ENCODE measurements around the gene NBEA. TPM values are rescaled to one million over a fixed set of nuclear protein-coding genes. Genes with fewer than 3 reads are reported as not detected.

NBEA gene
- polyA plus RNA-seq, 3 donors from 2014 or later = 0.07 to 0.41 (median 0.31) TPM

GRCh38 chr13:35703061-35703460 is 761.0 kb downstream of the NBEA start:
- DNase-seq = no peak
- Mint-ChIP-seq H3K27me3 (ENCODE audit: low read depth in 3 of 3) (peaks cover 4 to 5% (median 4%) of the 10 kb centered on the region in 3 donors), H3K4me1 (no peaks in the 10 kb centered on the region), H3K4me3 (no peak overlapping the region), H3K9me3 (peaks cover 0 to 1% (median 0%) of the 10 kb centered on the region in 6 donors), H3K27ac (no peak overlapping the region), H3K36me3 (no peaks in the 10 kb centered on the region)

GRCh38 chr13:35704331-35704730 is 762.3 kb downstream of the NBEA start:
- Mint-ChIP-seq H3K9me3 (peaks cover 0 to 5% (median 0%) of the 10 kb centered on the region in 6 donors), H3K27ac (no peak overlapping the region), H3K27me3 (ENCODE audit: low read depth in 3 of 3) (peaks cover 2 to 5% (median 4%) of the 10 kb centered on the region in 3 donors), H3K4me1 (no peaks in the 10 kb centered on the region), H3K4me3 (no peak overlapping the region), H3K36me3 (no peaks in the 10 kb centered on the region)
- DNase-seq = no peak

GRCh38 chr13:35706281-35706680 is 764.2 kb downstream of the NBEA start:
- peaks cover 2 to 7% (median 4%) of the 10 kb centered on the region in 3 donors for H3K27me3 Mint-ChIP-seq (ENCODE audit: low read depth in 3 of 3)
- DNase-seq = no peak
- H3K4me1 Mint-ChIP-seq = peaks cover 0 to 3% of the 10 kb centered on the region in 2 donors
- H3K4me3 Mint-ChIP-seq = no peak overlapping the region
- H3K27ac Mint-ChIP-seq = no peak overlapping the region
- H3K9me3 Mint-ChIP-seq = peaks cover 0 to 5% (median 0%) of the 10 kb centered on the region in 6 donors
- H3K36me3 Mint-ChIP-seq = no peaks in the 10 kb centered on the region

- Mint-ChIP-seq H3K4me3 (no peak overlapping the region), H3K27me3 (ENCODE audit: low read depth in 3 of 3) (peaks cover 2 to 7% (median 4%) of the 10 kb centered on the region in 3 donors), H3K4me1 (peaks cover 0 to 3% of the 10 kb centered on the region in 2 donors), H3K27ac (no peak overlapping the region), H3K9me3 (peaks cover 0 to 5% (median 0%) of the 10 kb centered on the region in 6 donors), H3K36me3 (no peaks in the 10 kb centered on the region)
- no peak for DNase-seq
These were observed 764.7 kb downstream of the NBEA start for GRCh38 chr13:35706721-35707120.

GRCh38 chr13:35711909-35712308 is 769.8 kb downstream of the NBEA start:
- H3K4me1 Mint-ChIP-seq = peaks cover 0 to 3% of the 10 kb centered on the region in 2 donors
- no peak overlapping the region for H3K4me3 Mint-ChIP-seq
- H3K36me3 Mint-ChIP-seq = no peaks in the 10 kb centered on the region
- peaks cover 0 to 3% (median 2%) of the 10 kb centered on the region in 3 donors for H3K27me3 Mint-ChIP-seq (ENCODE audit: low read depth in 3 of 3)
- no peak overlapping the region for H3K27ac Mint-ChIP-seq
- H3K9me3 Mint-ChIP-seq = peaks cover 0 to 5% (median 0%) of the 10 kb centered on the region in 6 donors
- DNase-seq = no peak

GRCh38 chr13:35712907-35713761 is 771.1 kb downstream of the NBEA start:
- Mint-ChIP-seq H3K4me3 (no peak overlapping the region), H3K9me3 (peaks cover 0 to 3% (median 0%) of the 10 kb centered on the region in 6 donors), H3K27me3 (ENCODE audit: low read depth in 3 of 3) (peaks cover 0 to 3% (median 2%) of the 10 kb centered on the region in 3 donors), H3K4me1 (peaks cover 0 to 3% of the 10 kb centered on the region in 2 donors), H3K27ac (no peak overlapping the region), H3K36me3 (no peaks in the 10 kb centered on the region)
- no peak for DNase-seq

GRCh38 chr13:35714121-35714520 is 772.1 kb downstream of the NBEA start:
- H3K9me3 Mint-ChIP-seq = no peaks in the 10 kb centered on the region
- H3K4me3 Mint-ChIP-seq = no peak overlapping the region
- H3K4me1 Mint-ChIP-seq = peaks cover 0 to 3% of the 10 kb centered on the region in 2 donors
- no peak for DNase-seq
- no peak overlapping the region for H3K27ac Mint-ChIP-seq
- peaks cover 0 to 3% (median 2%) of the 10 kb centered on the region in 3 donors for H3K27me3 Mint-ChIP-seq (ENCODE audit: low read depth in 3 of 3)
- H3K36me3 Mint-ChIP-seq = no peaks in the 10 kb centered on the region

GRCh38 chr13:35714588-35715377 is 772.7 kb downstream of the NBEA start:
- Mint-ChIP-seq H3K9me3 (no peaks in the 10 kb centered on the region), H3K36me3 (no peaks in the 10 kb centered on the region), H3K4me3 (no peak overlapping the region), H3K4me1 (peaks cover 0 to 2% of the 10 kb centered on the region in 2 donors), H3K27me3 (ENCODE audit: low read depth in 3 of 3) (peaks cover 0 to 3% (median 2%) of the 10 kb centered on the region in 3 donors), H3K27ac (no peak overlapping the region)
- DNase-seq = no peak

GRCh38 chr13:35716186-35716585 is 774.1 kb downstream of the NBEA start:
- H3K27me3 Mint-ChIP-seq (ENCODE audit: low read depth in 3 of 3) = peaks cover 0 to 6% (median 2%) of the 10 kb centered on the region in 3 donors
- DNase-seq = no peak
- H3K27ac Mint-ChIP-seq = no peak overlapping the region
- H3K9me3 Mint-ChIP-seq = no peaks in the 10 kb centered on the region
- no peaks in the 10 kb centered on the region for H3K36me3 Mint-ChIP-seq
- H3K4me3 Mint-ChIP-seq = no peak overlapping the region
- peaks cover 9% of the 10 kb centered on the region in 2 donors for H3K4me1 Mint-ChIP-seq

GRCh38 chr13:35716729-35717128 is 774.7 kb downstream of the NBEA start:
- Mint-ChIP-seq H3K4me3 (no peak overlapping the region), H3K27ac (no peak overlapping the region), H3K27me3 (ENCODE audit: low read depth in 3 of 3) (peaks cover 0 to 9% (median 2%) of the 10 kb centered on the region in 3 donors), H3K9me3 (no peaks in the 10 kb centered on the region), H3K4me1 (peaks cover 9% of the 10 kb centered on the region in 2 donors), H3K36me3 (no peaks in the 10 kb centered on the region)
- DNase-seq = no peak

- Mint-ChIP-seq H3K36me3 (no peaks in the 10 kb centered on the region), H3K27ac (no peak overlapping the region), H3K4me3 (no peak overlapping the region), H3K9me3 (no peaks in the 10 kb centered on the region), H3K4me1 (peaks cover 9% of the 10 kb centered on the region in 2 donors), H3K27me3 (ENCODE audit: low read depth in 3 of 3) (peaks cover 0 to 9% (median 2%) of the 10 kb centered on the region in 3 donors)
- no peak for DNase-seq
These were observed 776.0 kb downstream of the NBEA start for GRCh38 chr13:35718084-35718483.

- H3K4me1 Mint-ChIP-seq = peaks cover 9% of the 10 kb centered on the region in 2 donors
- peaks cover 0 to 8% (median 0%) of the 10 kb centered on the region in 3 donors for H3K27me3 Mint-ChIP-seq (ENCODE audit: low read depth in 3 of 3)
- peak overlapping the region in 1 of 5 donors; percentile 36 for H3K4me3 Mint-ChIP-seq
- H3K36me3 Mint-ChIP-seq = no peaks in the 10 kb centered on the region
- no peaks in the 10 kb centered on the region for H3K9me3 Mint-ChIP-seq
- H3K27ac Mint-ChIP-seq = no peak overlapping the region
- no peak for DNase-seq
These were observed 778.2 kb downstream of the NBEA start for GRCh38 chr13:35720290-35720689.

GRCh38 chr13:35720690-35721554 is 778.9 kb downstream of the NBEA start:
- Mint-ChIP-seq H3K27me3 (ENCODE audit: low read depth in 3 of 3) (peaks cover 0 to 8% (median 0%) of the 10 kb centered on the region in 3 donors), H3K27ac (no peak overlapping the region), H3K9me3 (no peaks in the 10 kb centered on the region), H3K4me1 (peaks cover 9% of the 10 kb centered on the region in 2 donors), H3K4me3 (peak overlapping the region; percentile 14 to 51 (median 33)), H3K36me3 (no peaks in the 10 kb centered on the region)
- DNase-seq = peak; percentile 30 to 34 (median 33)
